LHCN-M2 (cell line): ENCODE results near the gene MSRB1. TPM values are rescaled to one million over a fixed set of nuclear protein-coding genes. Genes with fewer than 3 reads are reported as not detected.
A peak's percentile ranks its signal among the peaks of the same experiment; 100 is the strongest.

Source experiments
- DNase-seq: peaks from one replicate; pipeline ENCODE4 v3.0.0-alpha.2; 2012; ENCODE audit warnings: low read depth
- polyA plus RNA-seq: library from polyadenylated mRNA; unstranded; fragments of >200 nt; gene quantifications from one replicate; pipeline ENCODE4 v1.2.1, GENCODE V29; 2012; ENCODE audit warnings: missing spikeins
- total RNA-seq: library from RNA; depleted of rRNA; stranded (reverse); fragments of >200 nt; gene quantifications from 2 replicates; pipeline ENCODE4 v1.2.3, GENCODE V29; 2014; rRNA removed

The MSRB1 gene, protein sequence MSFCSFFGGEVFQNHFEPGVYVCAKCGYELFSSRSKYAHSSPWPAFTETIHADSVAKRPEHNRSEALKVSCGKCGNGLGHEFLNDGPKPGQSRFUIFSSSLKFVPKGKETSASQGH
- total RNA-seq = 14.2 and 14.4 TPM in 2 replicates
- polyA plus RNA-seq = 35.0 TPM

DNA sequence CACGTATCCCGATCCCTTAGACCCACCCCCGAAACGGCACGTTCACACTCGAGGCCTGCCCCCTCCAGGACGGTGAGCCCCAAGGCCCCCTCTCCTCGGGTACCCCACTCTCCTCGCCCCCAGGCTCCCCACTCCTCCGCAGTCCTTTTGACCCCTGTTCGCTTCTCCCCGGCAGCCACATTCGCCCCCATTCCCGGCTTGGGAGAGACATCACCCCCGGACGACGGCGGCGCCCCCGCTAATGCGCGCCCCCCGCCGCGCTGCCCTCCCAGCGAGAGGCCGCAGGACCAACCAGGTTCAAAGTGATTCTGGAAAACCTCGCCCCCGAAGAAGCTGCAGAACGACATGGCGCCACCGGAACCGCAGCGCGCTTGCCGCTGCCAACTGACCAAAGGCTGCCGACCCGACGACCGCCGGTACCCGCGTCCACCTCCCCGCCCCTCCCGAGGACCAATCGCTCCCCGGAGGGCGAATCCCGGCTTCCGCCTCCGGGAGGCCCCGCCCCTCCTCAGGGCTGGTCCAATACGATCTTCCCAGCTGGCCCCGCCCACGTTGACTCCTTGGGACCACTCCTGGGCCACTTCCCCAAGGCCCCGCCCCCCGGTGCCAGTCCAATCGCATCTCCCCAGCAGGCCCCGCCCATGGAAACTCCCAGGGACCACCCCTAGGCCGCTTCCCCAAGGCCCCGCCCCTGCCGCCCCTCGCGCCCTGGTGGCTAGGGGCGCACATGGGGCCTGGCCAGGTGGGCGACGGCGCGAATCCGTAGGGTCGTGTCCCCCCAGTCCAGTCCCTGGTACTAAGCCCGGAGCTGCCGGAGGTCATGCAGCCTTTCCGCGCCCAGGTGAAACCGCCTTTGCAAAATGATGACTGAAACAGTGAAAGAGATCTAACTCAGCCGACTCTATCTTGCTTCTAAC is at the start of gene MSRB1:
MSRB1 (minus strand) TSS at position 390 of the 917 bp plus-strand sequence; CDS start at position 347, 43 bp downstream.
- peak; percentile 97 for DNase-seq

DNA sequence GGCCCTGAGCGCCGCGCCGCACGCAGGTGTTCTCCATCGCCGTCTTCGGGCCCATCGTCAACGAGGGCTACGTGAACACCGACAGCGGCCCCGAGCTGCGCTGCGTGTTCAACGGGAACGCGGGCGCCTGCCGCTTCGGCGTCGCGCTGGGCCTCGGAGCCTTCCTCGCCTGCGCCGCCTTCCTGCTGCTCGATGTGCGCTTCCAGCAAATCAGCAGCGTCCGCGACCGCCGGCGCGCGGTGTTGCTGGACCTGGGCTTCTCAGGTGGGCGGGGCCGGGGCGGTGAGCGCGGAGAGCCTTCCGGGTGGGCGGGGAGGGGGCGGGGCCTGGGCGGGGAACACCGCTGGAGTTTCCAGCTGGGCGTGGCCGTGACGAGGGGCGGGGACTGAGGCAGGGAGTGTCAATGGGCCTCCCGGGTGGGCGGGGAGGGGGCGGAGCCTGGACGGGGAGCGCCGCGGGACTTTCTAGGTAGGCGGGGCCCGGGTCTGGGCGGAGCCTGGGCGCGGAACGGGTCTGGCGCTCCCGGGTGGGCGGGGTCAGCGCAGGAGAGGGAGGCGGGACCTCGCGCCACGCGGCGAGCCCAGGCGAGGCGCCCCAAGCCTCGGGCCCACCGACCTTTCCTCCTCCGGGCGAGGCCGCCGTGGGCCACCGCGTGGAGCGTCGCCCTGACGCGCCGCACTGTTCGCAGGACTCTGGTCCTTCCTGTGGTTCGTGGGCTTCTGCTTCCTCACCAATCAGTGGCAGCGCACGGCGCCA is 49.1 kb upstream of the MSRB1 start:
- peak; percentile 73 for DNase-seq

DNA sequence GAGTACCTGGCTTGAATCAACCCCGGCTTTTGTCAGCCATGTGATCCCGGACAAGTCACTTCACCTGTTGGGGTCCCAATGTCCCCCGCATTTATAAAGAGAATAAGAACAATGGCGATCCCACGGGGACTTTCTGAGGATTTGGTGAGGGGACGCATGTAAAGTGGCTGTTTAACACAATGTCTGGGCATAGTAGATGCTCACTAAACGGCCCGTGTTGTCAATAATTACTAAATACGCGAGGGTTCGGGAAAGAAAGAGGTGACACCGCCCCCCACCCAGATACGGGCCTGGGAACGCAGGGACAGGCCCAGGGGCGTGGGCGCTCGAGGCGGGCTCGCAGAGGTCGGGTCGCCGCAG is 48.6 kb upstream of the MSRB1 start:
- DNase-seq = no peak

DNA sequence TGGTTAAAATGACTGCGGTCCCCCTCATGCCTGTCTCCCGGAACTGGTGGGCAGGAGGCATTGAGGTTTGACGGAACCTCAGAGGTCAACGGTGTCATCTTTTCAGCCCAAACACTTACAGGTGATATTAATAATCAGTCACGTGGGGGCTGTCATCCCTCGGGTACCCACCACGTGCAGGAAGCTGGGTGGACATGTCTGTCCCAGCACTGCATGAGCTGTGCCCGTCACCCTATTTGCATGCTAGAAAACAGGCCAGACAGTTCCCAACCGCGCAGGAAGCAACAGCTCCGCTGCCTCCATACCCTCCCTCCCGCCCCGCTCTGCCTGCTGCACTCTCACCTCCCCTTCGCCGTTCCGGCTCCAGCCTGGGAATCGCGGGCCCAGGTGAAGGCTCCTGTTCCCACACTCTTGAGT is 48.1 kb upstream of the MSRB1 start:
- no peak for DNase-seq

DNA sequence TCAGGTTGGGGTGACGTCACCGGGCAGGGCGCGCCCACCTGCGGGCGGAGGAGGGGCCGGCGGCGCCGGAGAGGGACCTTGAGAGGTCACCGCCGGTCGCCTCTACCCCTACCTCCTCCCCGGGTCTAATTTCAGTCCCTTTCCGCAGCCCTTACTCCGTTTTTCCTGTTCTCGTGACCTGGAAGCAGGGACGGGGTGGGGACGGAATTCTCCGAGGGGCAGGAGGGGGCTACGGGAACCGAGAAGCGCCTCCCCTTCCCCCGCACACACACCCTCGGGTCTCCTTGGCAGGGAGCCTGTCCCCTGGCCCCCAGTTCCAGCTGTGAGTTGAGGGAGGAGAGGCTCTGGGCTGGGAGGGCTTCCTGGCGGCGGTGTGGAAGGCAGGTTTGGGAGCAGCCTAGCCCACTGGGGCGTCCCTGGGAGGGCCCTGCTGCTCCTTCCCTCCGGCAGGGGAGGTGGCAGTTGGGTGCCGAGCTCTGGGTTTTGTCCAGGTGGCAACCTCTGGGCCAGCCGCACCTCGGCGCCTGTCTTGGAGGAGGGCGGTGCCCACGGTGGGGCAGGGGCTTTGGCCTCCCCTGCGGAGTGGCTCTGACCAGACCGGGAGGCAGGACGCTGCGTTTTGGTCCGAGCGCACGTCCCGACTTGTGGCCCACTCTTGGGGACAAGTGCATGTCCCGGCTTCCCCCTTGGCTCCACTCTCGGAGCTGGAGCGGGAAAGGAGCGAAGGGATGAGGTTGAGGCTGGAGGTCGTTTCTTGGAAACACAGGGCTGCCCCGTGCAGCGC is 47.5 kb upstream of the MSRB1 start:
- DNase-seq = no peak

DNA sequence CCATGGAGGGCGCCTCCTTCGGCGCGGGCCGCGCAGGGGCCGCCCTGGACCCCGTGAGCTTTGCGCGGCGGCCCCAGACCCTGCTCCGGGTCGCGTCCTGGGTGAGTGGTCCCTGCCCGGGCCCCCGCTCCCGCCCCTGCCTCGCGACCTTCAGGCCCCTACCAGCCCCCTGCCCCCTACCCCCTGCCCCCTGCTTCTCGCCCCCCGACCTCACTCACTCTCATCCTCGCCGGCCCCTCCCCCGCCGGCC is 47.0 kb upstream of the MSRB1 start:
- no peak for DNase-seq

DNA sequence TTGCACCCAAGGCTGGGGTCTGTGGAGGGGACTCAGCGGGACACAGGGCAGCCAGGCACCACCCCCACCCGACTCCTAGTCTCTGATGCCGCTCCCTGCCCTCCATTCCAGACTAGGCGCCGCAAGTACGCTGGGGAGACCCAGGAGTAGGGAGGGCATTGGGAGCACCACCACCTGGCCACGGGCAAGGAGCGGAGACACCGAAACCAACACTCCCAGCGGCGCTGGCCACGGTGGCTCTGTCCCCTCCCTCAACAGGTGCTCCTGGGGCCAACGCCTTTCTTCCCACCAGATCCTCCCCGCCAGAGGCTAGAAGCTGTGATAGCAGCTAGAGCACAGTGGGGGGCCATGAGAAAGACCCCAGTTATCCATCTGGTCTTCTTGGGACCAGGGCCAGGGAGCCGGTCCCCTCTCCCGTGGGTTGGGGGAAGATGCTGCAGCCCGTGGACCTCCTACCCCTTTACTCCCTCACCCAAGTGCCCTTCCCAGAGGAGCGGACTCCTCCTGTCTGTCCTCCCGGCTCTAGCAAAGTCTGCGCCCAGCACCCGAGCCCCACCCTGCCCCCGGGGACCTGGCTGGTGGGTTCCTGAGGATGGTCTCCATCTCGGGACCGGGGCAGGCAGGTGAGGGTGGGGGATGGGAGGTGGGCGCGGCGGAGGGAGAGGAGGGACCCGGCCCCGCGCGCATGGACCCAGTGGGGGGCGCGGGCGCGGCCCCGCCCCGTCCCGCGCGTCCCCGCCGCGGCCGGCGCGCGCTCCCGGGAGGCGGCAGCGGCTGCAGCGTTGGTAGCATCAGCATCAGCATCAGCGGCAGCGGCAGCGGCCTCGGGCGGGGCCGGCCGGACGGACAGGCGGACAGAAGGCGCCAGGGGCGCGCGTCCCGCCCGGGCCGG is 46.5 kb upstream of the MSRB1 start, which contains the start of gene SYNGR3:
SYNGR3 (plus strand) TSS at position 762 of the 892 bp plus-strand sequence. CDS start 133 bp downstream, outside the sequence.
- DNase-seq = no peak

DNA sequence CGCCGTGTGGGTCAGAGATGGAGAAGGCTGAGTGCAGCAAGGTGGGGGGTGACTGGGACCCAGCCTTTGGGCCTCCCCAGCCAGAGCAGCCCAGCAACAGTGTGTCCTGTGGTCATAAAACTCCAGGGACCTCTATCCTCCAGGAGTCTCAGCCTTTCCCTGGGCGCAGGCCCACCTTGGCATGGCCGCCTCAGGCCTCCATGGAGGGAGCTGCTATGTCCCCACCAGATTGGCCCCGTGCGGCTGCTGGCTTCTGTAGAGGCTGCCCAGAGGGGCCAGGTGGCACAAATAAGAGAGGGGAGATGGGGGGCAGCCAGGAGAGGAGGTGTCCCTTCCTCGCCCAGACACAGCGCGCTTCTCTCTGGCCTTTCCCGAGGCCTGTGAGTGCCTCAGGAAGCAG is 44.2 kb upstream of the MSRB1 start:
- no peak for DNase-seq

DNA sequence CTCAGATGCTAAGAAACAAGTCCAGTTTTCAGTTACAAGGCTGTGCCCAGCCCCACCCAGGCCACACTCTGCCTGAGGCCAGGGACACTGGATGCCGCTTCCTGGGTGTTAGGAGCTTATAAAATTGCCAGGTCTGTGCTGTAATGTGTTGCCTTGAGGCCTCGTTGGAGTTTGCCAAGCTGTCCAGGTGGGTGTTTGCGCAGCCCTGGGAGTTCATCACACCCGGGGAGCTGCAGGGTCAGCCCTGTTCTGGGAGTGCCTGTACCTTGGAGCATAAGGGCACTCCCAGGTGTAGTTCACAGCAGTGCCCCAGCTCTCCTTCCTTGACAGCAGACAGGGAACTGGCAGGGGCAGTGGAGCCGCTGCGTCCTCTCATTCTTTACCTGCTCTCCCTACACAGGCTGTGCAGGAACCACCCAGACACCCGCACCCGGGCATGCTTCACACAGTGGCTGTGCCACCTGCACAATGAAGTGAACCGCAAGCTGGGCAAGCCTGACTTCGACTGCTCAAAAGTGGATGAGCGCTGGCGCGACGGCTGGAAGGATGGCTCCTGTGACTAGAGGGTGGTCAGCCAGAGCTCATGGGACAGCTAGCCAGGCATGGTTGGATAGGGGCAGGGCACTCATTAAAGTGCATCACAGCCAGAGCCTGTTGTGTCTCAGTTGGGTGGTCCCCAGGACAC is 42.6 kb upstream of the MSRB1 start:
- DNase-seq = no peak

DNA sequence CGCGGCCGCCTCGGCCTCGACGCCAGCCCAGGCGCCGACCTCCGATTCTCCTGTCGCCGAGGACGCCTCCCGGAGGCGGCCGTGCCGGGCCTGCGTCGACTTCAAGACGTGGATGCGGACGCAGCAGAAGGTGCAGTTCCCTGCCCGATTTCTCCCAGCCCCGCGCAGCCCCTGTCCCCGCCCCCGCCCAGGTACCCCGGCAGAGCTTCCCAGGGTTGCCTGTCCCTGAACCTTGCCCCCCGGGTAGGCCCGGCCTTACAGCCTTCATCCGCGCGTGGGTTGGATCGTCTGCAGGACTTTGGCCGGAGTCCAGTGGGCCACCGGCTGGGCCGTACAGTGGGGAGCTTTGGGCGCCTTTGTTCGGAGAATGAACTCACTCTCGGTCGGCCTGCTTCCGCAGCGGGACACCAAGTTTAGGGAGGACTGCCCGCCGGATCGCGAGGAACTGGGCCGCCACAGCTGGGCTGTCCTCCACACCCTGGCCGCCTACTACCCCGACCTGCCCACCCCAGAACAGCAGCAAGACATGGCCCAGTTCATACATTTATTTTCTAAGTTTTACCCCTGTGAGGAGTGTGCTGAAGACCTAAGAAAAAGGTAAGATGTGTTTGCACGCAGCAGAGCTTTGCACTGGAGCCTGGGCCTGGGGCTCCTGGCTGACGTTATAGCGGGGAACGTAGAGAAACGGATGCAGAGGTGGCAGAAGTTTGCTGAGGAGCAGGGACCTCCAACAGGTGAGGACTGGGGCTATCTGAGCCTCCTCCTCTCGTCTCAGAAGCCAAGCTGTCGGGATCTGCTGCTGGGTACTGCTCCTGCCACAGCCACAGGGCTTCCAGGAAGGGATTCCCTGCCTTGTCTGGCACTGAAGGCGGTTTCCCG is 41.6 kb upstream of the MSRB1 start:
- DNase-seq = no peak

DNA sequence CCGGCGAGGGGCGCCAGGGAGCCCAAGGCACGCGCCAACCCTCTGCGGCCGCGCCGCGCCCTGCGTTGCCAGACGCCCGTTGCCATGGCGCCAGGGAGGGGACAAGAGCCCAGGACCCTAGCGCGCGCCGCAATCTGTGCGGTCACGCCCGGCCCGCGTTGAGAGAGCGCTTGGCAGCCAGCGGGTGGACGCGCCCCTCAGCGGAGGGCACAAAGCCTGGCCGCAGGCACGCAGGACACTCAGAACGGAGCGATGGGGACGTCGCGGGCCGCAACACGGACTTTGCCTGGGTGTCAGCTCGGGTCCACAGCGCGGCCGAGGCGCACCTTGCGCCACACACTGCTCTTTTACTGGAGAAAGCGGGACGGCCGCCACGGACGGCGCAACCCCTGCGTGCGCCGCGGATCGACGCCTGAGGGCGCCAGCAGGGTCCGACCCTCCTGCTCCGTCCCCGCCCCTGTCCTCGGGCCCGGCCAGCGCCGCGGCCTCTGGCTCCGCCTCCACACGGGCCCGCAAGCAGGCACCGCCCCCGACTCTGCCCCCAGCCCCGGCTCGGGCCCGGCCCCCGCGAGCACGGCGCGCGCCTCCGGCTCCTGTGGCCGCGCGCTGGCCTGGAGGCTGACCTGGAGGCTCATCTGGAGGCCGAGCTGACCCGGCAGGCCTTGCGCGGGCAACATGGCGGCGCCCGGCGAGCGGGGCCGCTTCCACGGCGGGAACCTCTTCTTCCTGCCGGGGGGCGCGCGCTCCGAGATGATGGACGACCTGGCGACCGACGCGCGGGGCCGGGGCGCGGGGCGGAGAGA is 40.7 kb upstream of the MSRB1 start, which contains the start of gene GFER:
GFER (plus strand) TSS at position 650 of the 803 bp plus-strand sequence; CDS start at position 676, 26 bp downstream.
- peak; percentile 91 for DNase-seq

DNA sequence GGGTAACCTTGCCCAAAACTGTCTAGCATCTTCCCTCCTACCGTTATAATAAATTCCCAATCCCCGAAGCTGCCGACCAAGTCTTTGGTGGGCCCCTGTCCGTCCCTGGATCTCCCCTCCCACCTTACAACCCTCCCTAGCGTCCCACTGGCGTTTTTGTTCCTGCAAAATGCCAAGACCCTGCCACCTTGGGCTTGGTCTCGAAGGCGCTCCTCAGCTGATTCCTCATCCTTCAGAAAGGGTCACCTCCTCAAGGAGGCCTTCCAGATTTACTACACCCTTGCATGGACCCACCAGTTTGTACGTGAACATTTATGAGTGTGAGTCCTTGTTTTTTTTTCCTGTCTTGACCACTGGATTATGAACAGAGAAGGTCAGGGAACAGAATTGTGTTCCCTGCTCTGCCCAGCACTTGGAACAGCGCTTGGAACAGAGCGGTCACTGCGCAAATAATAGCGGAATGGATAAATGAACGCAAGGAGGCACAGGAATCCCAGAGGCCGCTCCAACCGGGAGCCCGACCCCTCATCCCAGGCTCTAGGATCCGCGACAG is 40.1 kb upstream of the MSRB1 start:
- no peak for DNase-seq

DNA sequence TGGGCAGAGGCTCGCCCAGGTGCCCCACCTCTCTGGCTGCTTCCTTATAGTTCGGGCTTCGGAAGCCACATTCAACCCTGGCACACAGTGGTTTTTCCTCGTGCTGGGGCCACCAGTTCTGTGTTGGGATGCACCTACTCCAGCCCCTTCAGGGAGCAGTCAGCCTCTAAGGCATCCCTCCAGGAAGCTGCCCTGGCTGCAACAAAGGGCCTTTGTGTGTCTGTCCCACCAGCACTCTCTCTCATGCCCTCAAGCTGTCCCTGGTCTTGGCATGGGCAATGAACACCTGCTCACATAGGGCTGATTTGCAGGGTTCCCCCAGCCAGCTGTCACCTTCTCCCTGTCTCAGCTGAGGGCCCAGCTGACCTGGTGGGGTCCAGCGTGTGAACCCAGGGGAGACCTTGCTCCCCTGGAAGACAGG is 39.0 kb upstream of the MSRB1 start:
- peak; percentile 43 for DNase-seq

DNA sequence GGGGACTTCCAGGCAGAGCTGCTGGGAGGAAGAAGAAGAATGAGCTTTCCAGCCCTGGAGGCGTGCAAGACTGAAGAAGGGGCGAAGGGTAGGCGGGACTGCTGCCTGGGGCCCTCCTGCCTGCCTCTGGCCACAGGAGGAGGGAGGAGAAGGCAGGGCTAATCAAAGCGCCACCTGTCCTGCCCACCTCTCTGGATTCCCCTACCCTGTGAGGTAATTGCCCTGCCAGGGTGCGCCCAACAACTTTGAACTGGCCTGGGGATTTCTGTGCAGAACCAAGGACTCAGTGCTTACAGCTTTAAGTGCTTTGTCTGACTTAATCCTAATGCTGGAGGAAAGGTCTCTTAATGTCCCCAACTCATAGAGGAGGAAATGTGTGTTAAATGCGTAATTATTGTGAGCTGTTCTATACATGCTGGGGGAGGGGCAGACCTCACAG is 38.4 kb upstream of the MSRB1 start, which contains the start of gene NOXO1:
NOXO1 (minus strand) TSS at position 72 of the 439 bp plus-strand sequence. CDS start 290 bp downstream, outside the sequence.
- DNase-seq = no peak

DNA sequence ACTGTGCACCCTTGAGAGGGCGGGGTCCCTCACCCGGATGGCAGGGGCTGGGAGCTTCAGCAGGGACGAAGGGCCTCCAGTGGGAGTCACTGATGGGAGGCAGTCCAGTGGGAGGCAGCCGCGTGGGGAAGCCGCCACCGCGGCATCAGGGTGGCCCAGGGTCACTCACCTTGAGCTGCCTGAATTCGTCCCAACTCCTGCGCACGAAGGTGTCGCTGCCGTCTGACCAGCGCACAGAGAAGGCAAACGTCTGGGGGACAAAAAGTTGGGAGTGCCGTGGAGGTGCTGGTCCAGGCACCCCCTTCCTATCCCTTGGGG is 37.7 kb upstream of the MSRB1 start:
- DNase-seq = no peak

DNA sequence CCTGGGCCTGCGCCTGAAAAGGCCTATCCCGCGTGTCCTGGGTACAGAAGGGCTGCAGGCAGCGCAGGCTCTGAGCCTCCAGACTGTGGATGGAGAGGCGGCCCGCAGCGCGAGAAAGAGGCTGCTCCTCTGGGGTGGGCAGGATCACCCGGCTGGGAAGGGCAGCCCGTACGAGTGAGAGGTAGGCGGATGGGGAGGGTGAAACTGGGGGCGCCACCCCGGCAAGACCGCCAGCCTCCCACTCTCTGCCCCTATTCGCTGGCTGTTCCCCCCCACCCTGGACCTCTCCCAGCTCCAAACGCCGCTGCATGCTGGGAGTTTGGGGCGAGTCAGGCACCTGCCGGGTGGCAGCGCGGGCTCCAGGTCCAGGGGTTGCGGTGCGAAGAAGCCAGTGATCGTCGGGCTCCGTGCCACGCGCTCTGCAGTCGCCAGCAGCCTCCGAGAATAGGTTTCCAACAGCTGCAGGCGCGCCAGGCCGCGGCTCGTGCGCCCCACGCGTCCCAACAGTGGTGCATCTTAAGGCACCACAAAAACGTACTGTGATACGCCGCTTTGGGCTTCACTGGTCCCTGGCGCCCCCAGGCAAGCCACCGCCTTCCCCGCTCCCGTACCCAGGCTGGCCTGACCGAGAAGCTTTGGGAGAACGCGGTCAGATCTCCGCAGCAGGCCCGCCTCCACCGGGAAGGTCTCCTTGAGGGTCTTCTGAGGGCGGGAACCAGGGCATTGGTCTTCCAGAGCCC is 37.2 kb upstream of the MSRB1 start:
- DNase-seq = no peak
